K562 (cell line): ENCODE measurements around the gene TMEM135. TPM values are rescaled to one million over a fixed set of nuclear protein-coding genes. Genes with fewer than 3 reads are reported as not detected.

Experiments
- ATAC-seq: fragments of 200-7000 bp; cut with Tn5 transposase; 3 replicates; pipeline ENCODE4 v1.9.1; 2020; ENCODE audit warnings: moderate library complexity
- BruUV-seq: library from RNA; stranded (reverse); fragments of 400-500 nt; replicated peaks from 2 replicates; lab custom pipeline; 2021; lab: Mats Ljungman, UMichigan
- CTCF ChIA-PET: fragments of 300-600 bp; formaldehyde crosslinking; extraction: SDS; loops from one replicate; lab custom pipeline; 2021; ENCODE audit warnings: low intra/inter-chr PET ratio; lab: Yijun Ruan, JAX
- POLR2A ChIA-PET: fragments of 300-600, 350-650 bp; sonication (Branson Sonifier 250); formaldehyde crosslinking; extraction: SDS; loops from one replicate; lab custom pipeline; 2021; ENCODE audit warnings: antibody characterized with exemption, inconsistent platforms; lab: Yijun Ruan, JAX
- DNase-seq, 4 experiments: peaks; one replicate each; pipeline versions ENCODE4 v3.0.0 to v3.0.0-alpha.2; 2011 to 2018; ENCODE audit warnings: low spot score in 3 of 4, mixed read lengths in 3 of 4; ENCODE audit errors: extremely low read depth in 1 of 4
- FAIRE-seq: peaks from 2 replicates; lab custom pipeline; 2011; peaks lifted over from hg19 to GRCh38; lab: Jason Lieb, UNC
- H2AFZ ChIP-seq: 2 replicates; pipeline ENCODE4 v1.6.0; 2011; ENCODE audit warnings: low read depth, low read length, control low read depth, inconsistent platforms
- H3K27ac ChIP-seq: fragments of 200-600 bp; 3 replicates; pipeline ENCODE4 v1.8.0; 2011; ENCODE audit warnings: low read depth, mild to moderate bottlenecking, control low read depth, inconsistent platforms, low read length, moderate library complexity, mixed read lengths; ENCODE audit errors: extremely low read depth
- H3K27me3 ChIP-seq, 2 experiments: fragments of 300-600 bp in 1 of 2; 2 replicates in 1 of 2; 3 replicates in 1 of 2; pipeline versions ENCODE4 v1.6.0 to v1.8.0; 2011; ENCODE audit warnings: inconsistent platforms in 2 of 2, low read length in 2 of 2, mild to moderate bottlenecking in 1 of 2, mixed read lengths in 1 of 2, moderate library complexity in 1 of 2; ENCODE audit not compliant: control insufficient read depth in 2 of 2, insufficient read depth in 2 of 2
- H3K36me3 ChIP-seq: fragments of 300-600 bp; 3 replicates; pipeline ENCODE4 v1.8.0; 2011; ENCODE audit warnings: mild to moderate bottlenecking, low read length, inconsistent platforms; ENCODE audit not compliant: control insufficient read depth, insufficient read depth
- H3K4me1 ChIP-seq, 2 experiments: fragments of 200-600 bp in 1 of 2; replicated peaks in 1 of 2; 2 replicates in 1 of 2; 3 replicates in 1 of 2; pipeline versions ENCODE4 v1.5.1 to v1.8.0; 2011; ENCODE audit warnings: inconsistent platforms in 2 of 2, low read length in 2 of 2, mild to moderate bottlenecking in 1 of 2, mixed read lengths in 1 of 2, moderate library complexity in 1 of 2; ENCODE audit not compliant: control insufficient read depth in 2 of 2, insufficient read depth in 2 of 2
- H3K4me2 ChIP-seq: 2 replicates; pipeline ENCODE4 v1.6.1; 2011; ENCODE audit warnings: low read length, control low read depth, inconsistent platforms, mixed read lengths; ENCODE audit not compliant: insufficient read depth
- H3K4me3 ChIP-seq: fragments of 200-600 bp; sonication (generic), shearing (Covaris generic); 2 replicates; pipeline ENCODE4 v1.5.1; 2016; ENCODE audit warnings: control low read depth, inconsistent platforms
- H3K79me2 ChIP-seq: fragments of 200-600 bp; 3 replicates; pipeline ENCODE4 v1.8.0; 2011; ENCODE audit warnings: low read length, inconsistent platforms; ENCODE audit not compliant: control insufficient read depth, insufficient read depth
- H3K9ac ChIP-seq, 2 experiments: 2 replicates each; pipeline versions ENCODE4 v1.6.0 to v1.6.1; 2011; ENCODE audit warnings: low read depth in 2 of 2, low read length in 2 of 2, control low read depth in 1 of 2, inconsistent platforms in 1 of 2, mild to moderate bottlenecking in 1 of 2, mixed read lengths in 1 of 2; ENCODE audit not compliant: insufficient read depth in 1 of 2
- H3K9me1 ChIP-seq: one replicate; pipeline ENCODE4 v1.6.0; 2011; ENCODE audit warnings: inconsistent platforms, mild to moderate bottlenecking, low read length, moderate library complexity; ENCODE audit not compliant: control insufficient read depth, insufficient read depth
- H3K9me3 ChIP-seq: replicated peaks from 2 replicates; pipeline ENCODE4 v1.5.1; 2011; ENCODE audit warnings: low read depth, low read length, inconsistent platforms; ENCODE audit not compliant: control insufficient read depth, insufficient read depth
- H4K20me1 ChIP-seq: replicated peaks from 2 replicates; pipeline ENCODE4 v1.6.1; 2011; ENCODE audit warnings: low read length, inconsistent platforms, mixed read lengths; ENCODE audit not compliant: control insufficient read depth, insufficient read depth
- ARNT ChIP-seq, 2 experiments: fragments of 450-650 bp; IDR thresholded peaks; 2 replicates each; pipeline ENCODE4 v1.6.1; 2016; ENCODE audit warnings: mild to moderate bottlenecking in 1 of 2
- BCOR ChIP-seq: fragments of 450-650 bp; IDR thresholded peaks from 2 replicates; pipeline ENCODE4 v1.6.1; 2016
- E2F8 ChIP-seq: fragments of 450-650 bp; IDR thresholded peaks from 2 replicates; pipeline ENCODE4 v1.7.1; 2018; ENCODE audit warnings: mild to moderate bottlenecking, low read depth; ENCODE audit not compliant: partially characterized antibody
- IRF2 ChIP-seq: sonication (generic); formaldehyde crosslinking; IDR thresholded peaks from 2 replicates; pipeline ENCODE4 v1.8.1; 2022; ENCODE audit warnings: mild to moderate bottlenecking, missing genetic modification reagents
- MEIS2 ChIP-seq: fragments of 450-650 bp; IDR thresholded peaks from 2 replicates; pipeline ENCODE4 v1.6.1; 2014; ENCODE audit warnings: mild to moderate bottlenecking; ENCODE audit not compliant: partially characterized antibody
- NFIC ChIP-seq: fragments of 450-650 bp; IDR thresholded peaks from 2 replicates; pipeline ENCODE4 v1.6.1; 2017; ENCODE audit warnings: mild to moderate bottlenecking, inconsistent platforms
- NFRKB ChIP-seq: fragments of 450-650 bp; IDR thresholded peaks from 2 replicates; pipeline ENCODE4 v1.6.1; 2016; ENCODE audit warnings: low read depth
- PKNOX1 ChIP-seq: fragments of 450-650 bp; IDR thresholded peaks from 2 replicates; pipeline ENCODE4 v1.6.1; 2016
- RBBP5 ChIP-seq: fragments of 200-600 bp; sonication (generic); IDR thresholded peaks from 2 replicates; pipeline ENCODE4 v1.6.1; 2012; ENCODE audit warnings: borderline replicate concordance, mild to moderate bottlenecking, low read length, control low read depth, inconsistent platforms; ENCODE audit not compliant: insufficient read depth, poor library complexity, severe bottlenecking
- SOX6 ChIP-seq: fragments of 450-650 bp; IDR thresholded peaks from 2 replicates; pipeline ENCODE4 v1.6.1; 2014; ENCODE audit warnings: mild to moderate bottlenecking
- ZNF263 ChIP-seq: sonication (generic); formaldehyde crosslinking; IDR thresholded peaks from 2 replicates; pipeline ENCODE4 v1.8.0; 2022; ENCODE audit warnings: mild to moderate bottlenecking, missing genetic modification reagents, borderline replicate concordance
- ZNF316 ChIP-seq: fragments of 450-650 bp; IDR thresholded peaks from 2 replicates; pipeline ENCODE4 v1.6.1; 2016
- ZNF778 ChIP-seq: fragments of 450-650 bp; formaldehyde crosslinking; IDR thresholded peaks from 2 replicates; pipeline ENCODE4 v1.4.0; 2020; ENCODE audit warnings: mild to moderate bottlenecking, moderate library complexity
- WGBS: fragments of 100-300 bp; shearing (Covaris generic); methylation state at CpG from one replicate; pipeline ENCODE4 v1.1.6; 2016; ENCODE audit warnings: low coverage, mixed read lengths; ENCODE audit not compliant: insufficient coverage; ENCODE audit errors: missing lambda C conversion rate; 5-methylcytosine and 5-hydroxymethylcytosine counted together
- in situ Hi-C: fragments of 300-500 bp; cut with MboI; formaldehyde crosslinking; loops from 4 replicates; pipeline ENCODE4 v1.15.0; 2018; ENCODE audit warnings: inconsistent platforms, mixed read lengths
- intact Hi-C: fragments of 100-400 bp; cut with micrococcal nuclease; formaldehyde crosslinking; loops from 2 replicates; pipeline ENCODE4 v1.14.2; 2022
- polyA plus RNA-seq, 8 experiments: library from polyadenylated mRNA; depleted of rRNA in 4 of 8; stranded (reverse) in 5 of 8; unstranded in 3 of 8; fragments of >200 nt; fragmentation: Nextera tagmentation in 2 of 8; fragmentation: Illumina TruSeq in 1 of 8; extraction: Ambion mirVana in 2 of 8; extraction: Trizol in 1 of 8; gene quantifications; 2 replicates each; pipeline versions ENCODE4 v1.2.1 to v1.2.3, GENCODE V29; 2011 to 2014; ENCODE audit warnings: inconsistent platforms in 1 of 8, missing spikeins in 1 of 8
- total RNA-seq, 7 experiments: library from RNA; depleted of rRNA in 6 of 7; stranded (reverse); fragments of >200 nt in 6 of 7; fragmentation: Illumina TruSeq in 2 of 7; extraction: Trizol in 2 of 7; gene quantifications; 2 replicates each; pipeline versions ENCODE4 v1.2.1 to v1.2.3, GENCODE V29; 2011 to 2021; ENCODE audit warnings: low replicate concordance in 1 of 7
- TF ChIP-seq, protein P1 (sequence below), 2 experiments: IDR thresholded peaks in 1 of 2; conservative IDR thresholded peaks in 1 of 2; 2 replicates each; pipeline ENCODE4 v1.6.1; 2016; ENCODE audit warnings: low read depth in 2 of 2, mild to moderate bottlenecking in 1 of 2, missing compliant biosample characterization in 1 of 2, missing genetic modification characterization in 1 of 2, moderate library complexity in 1 of 2
- TF ChIP-seq, protein P2 (sequence below): fragments of 250-450 bp; sonication (Bioruptor Pico); IDR thresholded peaks from 2 replicates; pipeline ENCODE4 v1.5.0; 2021

TMEM135 gene
- total and polyA plus RNA-seq, 9 of the 15 experiments (the other 6 are each of a cell fraction or from before 2014, with no cell fraction given): 17.3 to 53.6 (median 24.9) TPM

DNA sequence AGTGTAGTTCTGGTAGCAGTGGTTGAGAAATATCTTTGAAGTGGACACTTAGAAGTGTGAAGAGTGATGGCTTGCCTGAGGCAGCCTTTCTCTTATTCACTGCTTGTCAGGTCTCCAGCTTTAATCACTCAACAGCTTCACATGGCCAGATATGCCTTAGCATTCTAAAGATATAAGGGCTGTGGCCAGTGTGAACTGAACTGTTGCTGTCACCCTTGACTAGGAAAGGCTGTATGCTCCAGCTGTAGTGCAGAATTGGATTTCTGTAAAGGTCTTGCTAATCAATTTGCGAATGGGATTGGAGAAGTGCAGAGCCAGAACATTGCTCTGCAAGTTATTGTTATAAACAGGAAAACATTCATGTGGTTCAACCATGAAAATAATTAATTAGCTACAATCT is 266.7 kb downstream of the TMEM135 start:
- DNase-seq: no peak
- no peak for TF ChIP-seq SOX6
- TF ChIP-seq ARNT (IDR thresholded peaks at IDR 0.05): no peak
- TF ChIP-seq NFRKB: no peak
- TF ChIP-seq BCOR: no peak
- TF ChIP-seq NFIC: no peak
- TF ChIP-seq MEIS2: peak; percentile 47
- no peak for TF ChIP-seq E2F8
- no peak for TF ChIP-seq RBBP5
- TF ChIP-seq IRF2 (CRISPR knock-in tag): no peak
- TF ChIP-seq, protein P1, sequence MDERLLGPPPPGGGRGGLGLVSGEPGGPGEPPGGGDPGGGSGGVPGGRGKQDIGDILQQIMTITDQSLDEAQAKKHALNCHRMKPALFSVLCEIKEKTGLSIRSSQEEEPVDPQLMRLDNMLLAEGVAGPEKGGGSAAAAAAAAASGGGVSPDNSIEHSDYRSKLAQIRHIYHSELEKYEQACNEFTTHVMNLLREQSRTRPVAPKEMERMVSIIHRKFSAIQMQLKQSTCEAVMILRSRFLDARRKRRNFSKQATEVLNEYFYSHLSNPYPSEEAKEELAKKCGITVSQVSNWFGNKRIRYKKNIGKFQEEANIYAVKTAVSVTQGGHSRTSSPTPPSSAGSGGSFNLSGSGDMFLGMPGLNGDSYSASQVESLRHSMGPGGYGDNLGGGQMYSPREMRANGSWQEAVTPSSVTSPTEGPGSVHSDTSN (CRISPR knock-in tag; IDR thresholded peaks at IDR 0.05; ENCODE audit: low read depth): no peak
- TF ChIP-seq, protein P1 (tag; conservative IDR thresholded peaks at IDR 0.05; ENCODE audit: low read depth): peak; percentile 43; the same call in 1 of the 2 replicates
- TF ChIP-seq ZNF316: no peak
- TF ChIP-seq ZNF263 (CRISPR knock-in tag): no peak
- TF ChIP-seq, protein P2, sequence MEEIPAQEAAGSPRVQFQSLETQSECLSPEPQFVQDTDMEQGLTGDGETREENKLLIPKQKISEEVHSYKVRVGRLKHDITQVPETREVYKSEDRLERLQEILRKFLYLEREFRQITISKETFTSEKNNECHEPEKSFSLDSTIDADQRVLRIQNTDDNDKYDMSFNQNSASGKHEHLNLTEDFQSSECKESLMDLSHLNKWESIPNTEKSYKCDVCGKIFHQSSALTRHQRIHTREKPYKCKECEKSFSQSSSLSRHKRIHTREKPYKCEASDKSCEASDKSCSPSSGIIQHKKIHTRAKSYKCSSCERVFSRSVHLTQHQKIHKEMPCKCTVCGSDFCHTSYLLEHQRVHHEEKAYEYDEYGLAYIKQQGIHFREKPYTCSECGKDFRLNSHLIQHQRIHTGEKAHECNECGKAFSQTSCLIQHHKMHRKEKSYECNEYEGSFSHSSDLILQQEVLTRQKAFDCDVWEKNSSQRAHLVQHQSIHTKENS (CRISPR knock-in tag): no peak
- TF ChIP-seq PKNOX1: no peak
- TF ChIP-seq ZNF778 (CRISPR knock-in tag): no peak
- Histone ChIP-seq H3K9ac (no peak overlapping the region), H3K27ac (no peak overlapping the region), H3K9me1 (no peaks in the 10 kb centered on the region), H4K20me1 (no peaks in the 10 kb centered on the region; the same call in 1 of the 2 replicates), H3K4me2 (no peak overlapping the region), H3K79me2 (no peaks in the 10 kb centered on the region), H3K4me1 (peaks cover 0 to 13% of the 10 kb centered on the region in 2 experiments; a peak in 3 of 5 replicates), H2AFZ (no peak overlapping the region), H3K27me3 (no peaks in the 10 kb centered on the region), H3K4me3 (no peak overlapping the region), H3K36me3 (peaks cover 4% of the 10 kb centered on the region; the same call in 2 of the 3 replicates), H3K9me3 (no peaks in the 10 kb centered on the region)
- CTCF ChIA-PET: no interaction called here
- 100% methylated on average over 1 of the region's 1 CpG for WGBS
- in situ Hi-C loops: loop anchor here (5.0 kb wide), 1 partner anchor 362 kb away; no protein-coding TSS in a partner anchor
- FAIRE-seq: no peak
- POLR2A ChIA-PET: interaction anchor here (1.2 kb wide), 1 partner anchor 12 kb away, joined by 3 read pairs; no protein-coding TSS in a partner anchor
- BruUV-seq: no TSS peak
- ATAC-seq: no peak
- intact Hi-C loops: no loop called here
